GM20431 (cell line): ENCODE data around the gene GOPC.

ENCODE experiments used
- in situ Hi-C: fragments of 300-500 bp; cut with MseI, MboI; formaldehyde crosslinking; loops from one replicate; pipeline ENCODE4 v1.15.0; 2020; ENCODE audit warnings: low sequenced_read_pairs; ENCODE audit not compliant: unreplicated experiment

The GOPC gene

DNA sequence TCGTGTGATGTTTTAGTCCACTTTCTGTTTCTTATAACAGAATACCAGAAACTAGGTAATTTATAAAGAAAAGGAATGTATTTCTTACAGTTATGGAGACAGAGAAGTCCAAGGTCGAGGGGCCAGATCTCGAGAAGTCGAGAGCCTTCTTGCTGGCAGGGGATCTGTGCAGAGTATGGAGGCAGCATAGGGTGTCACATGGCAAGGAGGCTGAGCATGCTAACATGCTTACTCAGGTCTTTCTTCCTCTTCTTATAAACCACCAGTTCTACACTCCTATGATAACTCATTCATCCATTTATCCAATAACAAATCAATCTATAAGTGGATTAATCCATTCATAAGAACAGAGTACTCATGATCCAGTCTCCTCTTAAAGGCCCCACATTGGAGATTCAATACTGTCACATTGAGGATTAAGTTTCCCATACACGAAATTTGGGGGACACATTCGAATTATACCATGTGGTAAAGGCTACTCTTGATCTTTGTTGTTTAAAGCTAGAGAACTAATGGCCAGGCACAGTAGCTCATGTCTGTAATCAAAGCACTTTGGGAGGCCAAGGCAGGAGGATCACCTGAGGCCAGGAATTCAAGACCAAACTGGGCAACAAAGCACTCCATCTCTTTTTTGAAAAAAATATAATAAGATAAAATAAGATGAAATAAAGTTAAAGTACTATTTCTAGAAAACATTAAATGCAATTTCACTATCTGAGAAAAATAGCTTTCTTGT is 2.1 kb downstream of the GOPC start:
- in situ Hi-C loops, result no loop called here

DNA sequence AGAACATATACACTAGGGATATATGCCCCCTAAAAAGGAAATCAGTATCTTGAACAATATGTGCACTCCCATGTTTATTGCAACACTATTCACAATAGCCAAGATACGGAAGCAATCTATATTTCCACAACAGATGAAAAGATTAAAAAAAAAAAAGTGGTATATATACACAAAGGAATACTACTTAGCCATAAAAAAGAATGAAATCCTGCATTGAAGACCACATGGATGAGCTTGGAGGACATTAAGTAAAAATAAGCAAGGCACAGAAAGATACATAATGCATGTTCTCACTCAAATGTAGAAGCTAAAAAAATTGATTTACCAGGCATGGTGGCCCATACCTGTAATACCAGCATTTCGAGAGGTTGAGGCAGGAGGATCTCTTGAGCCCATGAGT is 4.6 kb downstream of the GOPC start:
- in situ Hi-C loops, result no loop called here

- in situ Hi-C loops, result no loop called here
Observed at GRCh38 chr6:117595099-117595923, 7.0 kb downstream of the GOPC start.

- in situ Hi-C loops, result no loop called here
Observed at GRCh38 chr6:117592983-117593759, 9.1 kb downstream of the GOPC start.

- in situ Hi-C loops, result no loop called here
Observed at GRCh38 chr6:117591405-117591804, 10.9 kb downstream of the GOPC start.

- in situ Hi-C loops, result no loop called here
Observed at GRCh38 chr6:117590447-117590846, 11.9 kb downstream of the GOPC start.

GRCh38 chr6:117585647-117586046 is 16.7 kb downstream of the GOPC start:
- in situ Hi-C loops, result no loop called here

GRCh38 chr6:117574198-117574597 is 28.1 kb downstream of the GOPC start:
- in situ Hi-C loops, result loop anchor here (25.0 kb wide), 1 partner anchor 237 kb away; no protein-coding TSS in a partner anchor

DNA sequence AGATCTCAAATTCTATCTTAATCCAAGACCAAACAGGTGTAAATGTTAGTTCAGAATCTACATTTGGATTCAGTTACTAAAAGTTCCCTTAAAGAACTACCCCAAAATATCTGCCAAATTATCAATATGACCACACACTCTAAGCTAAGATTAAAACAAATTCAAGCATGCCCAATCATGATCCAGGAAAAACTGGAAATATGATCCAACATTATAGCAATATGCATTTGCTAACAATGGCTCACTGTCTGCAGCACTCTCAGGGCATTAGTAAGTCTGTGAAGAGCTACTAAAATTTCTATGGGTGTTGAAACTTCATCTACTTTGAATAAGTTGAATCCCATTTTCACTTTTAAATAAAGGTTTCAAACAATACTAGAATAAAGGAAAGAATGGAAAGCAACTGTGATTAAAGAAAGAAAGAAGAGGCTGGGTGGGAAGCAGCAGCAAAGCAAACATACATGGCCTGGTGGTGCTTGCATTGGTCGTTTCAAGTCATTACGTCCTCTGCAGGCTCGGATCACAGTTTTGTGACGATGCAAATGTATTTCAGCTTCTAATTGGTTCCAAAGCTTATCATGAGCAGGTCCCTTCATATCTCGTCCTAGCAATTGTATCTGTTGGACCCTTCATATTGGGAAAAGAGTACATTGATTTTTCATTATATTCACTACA is 29.2 kb downstream of the GOPC start:
- in situ Hi-C loops, result loop anchor here (25.0 kb wide), 1 partner anchor 236 kb away; no protein-coding TSS in a partner anchor

DNA sequence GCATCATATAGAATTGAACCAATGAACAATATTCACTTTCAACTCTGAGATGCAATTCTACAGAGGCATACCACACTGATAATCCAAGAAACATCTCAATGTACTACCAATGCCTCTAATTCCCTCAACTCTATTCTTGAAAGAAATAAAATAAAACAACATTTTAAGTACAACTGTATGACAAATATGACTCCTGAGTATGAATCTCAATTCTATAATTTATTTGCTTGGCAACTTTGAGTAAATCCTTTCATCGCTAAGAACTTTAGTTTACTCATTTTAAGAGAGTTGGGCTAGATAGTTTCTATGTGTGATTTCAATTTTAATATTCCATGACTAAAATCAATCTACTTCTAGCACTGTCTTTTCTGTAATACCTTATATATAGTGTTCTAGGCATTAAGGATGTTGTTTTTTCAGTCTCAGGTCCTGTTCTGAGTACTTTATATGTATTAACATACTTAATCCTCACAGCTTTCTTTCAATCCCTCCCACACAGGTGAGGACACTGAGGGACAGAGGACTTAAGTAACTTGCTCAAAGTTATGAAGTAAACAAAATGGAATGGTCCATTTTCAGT is 33.4 kb downstream of the GOPC start:
- in situ Hi-C loops, result loop anchor here (25.0 kb wide), 1 partner anchor 232 kb away; no protein-coding TSS in a partner anchor

GRCh38 chr6:117568247-117568646 is 34.1 kb downstream of the GOPC start:
- in situ Hi-C loops, result loop anchor here (25.0 kb wide), 1 partner anchor 231 kb away; no protein-coding TSS in a partner anchor

DNA sequence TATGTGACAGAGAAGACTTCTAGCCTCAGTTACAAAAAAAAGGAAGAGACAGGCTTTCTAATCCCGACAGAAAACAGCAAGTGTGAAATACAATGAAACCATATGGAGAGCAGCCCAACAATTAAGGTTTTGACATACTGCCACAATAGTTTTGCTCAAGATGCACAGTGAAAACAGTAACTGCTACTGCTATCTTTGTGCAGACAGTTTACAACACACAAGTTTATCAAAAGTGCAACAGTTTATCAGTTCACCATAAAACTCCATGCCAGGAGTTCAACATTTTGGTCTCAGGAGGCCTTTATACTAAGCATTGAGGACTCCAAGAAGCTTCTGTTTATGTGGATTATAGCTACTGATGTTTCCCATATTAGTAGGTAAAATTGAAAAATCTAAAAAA is 37.6 kb downstream of the GOPC start:
- in situ Hi-C loops, result loop anchor here (25.0 kb wide), 1 partner anchor 227 kb away; no protein-coding TSS in a partner anchor

- in situ Hi-C loops, result loop anchor here (25.0 kb wide), 1 partner anchor 224 kb away; no protein-coding TSS in a partner anchor
Observed at GRCh38 chr6:117561128-117561527, 41.2 kb downstream of the GOPC start.

DNA sequence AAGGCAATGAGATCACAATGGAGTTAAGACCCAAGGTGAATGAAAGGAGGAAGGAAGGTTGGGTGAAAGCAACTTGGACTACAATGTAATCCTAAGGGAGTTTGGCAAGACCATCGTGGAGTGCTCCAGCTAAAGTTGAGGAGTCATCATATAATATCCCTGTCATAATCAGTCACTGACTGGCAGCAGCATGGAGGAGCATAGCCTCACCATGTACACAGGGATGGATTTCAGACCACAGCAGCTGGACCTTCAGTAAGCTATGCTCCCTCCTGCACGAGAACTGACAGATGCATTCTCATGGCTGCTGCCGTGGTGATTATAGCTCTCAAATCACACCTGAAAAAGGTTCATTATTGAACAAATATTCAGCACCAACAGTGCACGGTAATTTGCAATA is 43.0 kb downstream of the GOPC start:
- in situ Hi-C loops, result loop anchor here (10.0 to 25.0 kb wide), 2 partner anchors 114 to 222 kb away; no protein-coding TSS in a partner anchor

DNA sequence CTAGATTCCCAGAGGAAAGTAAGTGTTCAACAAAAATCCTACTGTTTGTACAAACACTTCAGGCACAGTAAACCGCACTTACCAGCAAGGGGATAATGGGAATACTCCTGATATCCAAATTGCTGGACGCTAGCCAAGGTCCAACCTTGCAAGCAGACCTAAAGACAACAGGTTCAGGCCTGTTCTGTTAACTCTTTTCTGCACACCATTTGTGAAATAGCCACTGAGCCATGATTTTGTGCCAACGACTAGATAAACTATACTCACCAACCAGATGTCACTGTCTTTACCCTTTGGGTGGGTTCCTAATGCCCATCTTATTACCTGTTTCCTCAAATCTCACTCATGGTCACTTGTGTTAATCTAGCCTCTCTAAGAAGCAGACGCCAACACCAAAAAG is 43.5 kb downstream of the GOPC start:
- in situ Hi-C loops, result loop anchor here (10.0 to 25.0 kb wide), 2 partner anchors 114 to 222 kb away; no protein-coding TSS in a partner anchor

GRCh38 chr6:117557951-117558350 is 44.4 kb downstream of the GOPC start:
- in situ Hi-C loops, result loop anchor here (10.0 to 25.0 kb wide), 2 partner anchors 113 to 221 kb away; no protein-coding TSS in a partner anchor

GRCh38 chr6:117555882-117556498 is 46.3 kb downstream of the GOPC start:
- in situ Hi-C loops, result loop anchor here (10.0 to 25.0 kb wide), 2 partner anchors 111 to 219 kb away; no protein-coding TSS in a partner anchor

DNA sequence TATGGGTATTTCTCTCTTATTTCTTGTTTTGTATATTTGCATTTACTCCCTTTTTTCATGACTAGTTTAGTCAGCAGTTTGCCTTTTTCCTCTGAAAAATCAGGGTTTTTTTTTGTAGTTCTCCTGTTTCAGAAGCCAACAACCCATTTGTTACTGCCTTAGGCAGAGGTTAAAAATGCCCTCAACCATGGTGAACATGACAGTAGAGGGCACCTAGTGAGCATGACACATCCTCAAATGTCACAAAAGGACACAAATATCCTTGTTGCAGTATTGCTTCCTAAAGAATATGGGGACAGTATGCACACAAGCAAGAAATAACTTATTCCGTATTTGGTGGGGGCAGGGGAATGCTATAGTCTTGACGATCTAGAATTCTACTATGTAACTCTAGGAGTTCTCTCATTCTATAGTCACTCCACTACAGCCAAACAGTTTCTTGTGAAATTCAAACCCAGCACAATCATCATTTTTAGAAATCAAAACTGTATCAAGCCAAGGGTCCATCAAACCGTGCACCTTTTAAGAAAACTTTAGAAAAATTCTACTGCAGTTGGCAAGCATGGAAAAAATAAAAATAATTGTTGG is 47.0 kb downstream of the GOPC start:
- in situ Hi-C loops, result loop anchor here (10.0 to 25.0 kb wide), 2 partner anchors 111 to 218 kb away; no protein-coding TSS in a partner anchor
